ENCODE data around the gene UHRF2.

UHRF2 gene

GRCh38 chr9:6484210-6484609 is 71.2 kb downstream of the UHRF2 start:
- H2AFZ ChIP-seq (ENCODE audit: low read length), result no peak overlapping the region
- H3K79me2 ChIP-seq (ENCODE audit: low read length), result peaks cover 37% of the 10 kb centered on the region
- no peak overlapping the region for H3K4me2 ChIP-seq (ENCODE audit: low read depth, low read length)
- H3K4me1 ChIP-seq (ENCODE audit: low read length), result no peaks in the 10 kb centered on the region
- H3F3A ChIP-seq (ENCODE audit: insufficient read depth, low read length), result no peaks in the 10 kb centered on the region
- no peak overlapping the region for H3K27ac ChIP-seq (ENCODE audit: low read length)
- H3K9me2 ChIP-seq (replicated peaks; ENCODE audit: insufficient read depth, low read length), result no peaks in the 10 kb centered on the region
- no peak for DNase-seq
- TF ChIP-seq EZH2phosphoT487 (IDR thresholded peaks at IDR 0.05; ENCODE audit: low read length) (no peak), EZH2 (optimal IDR thresholded peaks at IDR 0.05; ENCODE audit: low read depth, low read length) (no peak), CTCF (IDR thresholded peaks at IDR 0.05; ENCODE audit: low read length) (no peak)
- H3K36me3 ChIP-seq (replicated peaks; ENCODE audit: insufficient read depth, low read length), result no peaks in the 10 kb centered on the region; the same call in 1 of the 2 replicates
- H3K27me3 ChIP-seq (replicated peaks; ENCODE audit: insufficient read depth, low read length), result no peaks in the 10 kb centered on the region
- H3K9ac ChIP-seq (ENCODE audit: low read length), result no peak overlapping the region
- H3K9me3 ChIP-seq (replicated peaks; ENCODE audit: insufficient read depth, low read length), result no peaks in the 10 kb centered on the region
- H3K4me3 ChIP-seq (ENCODE audit: low read length), result no peak overlapping the region
- no peaks in the 10 kb centered on the region for H4K20me1 ChIP-seq (ENCODE audit: insufficient read depth, low read length)

GRCh38 chr9:6488395-6488794 is 75.4 kb downstream of the UHRF2 start:
- Histone ChIP-seq H3K9me2 (replicated peaks; ENCODE audit: insufficient read depth, low read length) (no peaks in the 10 kb centered on the region), H2AFZ (ENCODE audit: low read length) (no peak overlapping the region), H3K79me2 (ENCODE audit: low read length) (peaks cover 48% of the 10 kb centered on the region), H3K27ac (ENCODE audit: low read length) (no peak overlapping the region), H3K36me3 (replicated peaks; ENCODE audit: insufficient read depth, low read length) (peaks cover under 1% of the 10 kb centered on the region; the same call in 1 of the 2 replicates), H3K4me2 (ENCODE audit: low read depth, low read length) (no peak overlapping the region), H4K20me1 (ENCODE audit: insufficient read depth, low read length) (no peaks in the 10 kb centered on the region), H3K4me3 (ENCODE audit: low read length) (no peak overlapping the region), H3K9ac (ENCODE audit: low read length) (no peak overlapping the region), H3K27me3 (replicated peaks; ENCODE audit: insufficient read depth, low read length) (no peaks in the 10 kb centered on the region), H3K9me3 (replicated peaks; ENCODE audit: insufficient read depth, low read length) (no peaks in the 10 kb centered on the region), H3F3A (ENCODE audit: insufficient read depth, low read length) (no peaks in the 10 kb centered on the region), H3K4me1 (ENCODE audit: low read length) (no peaks in the 10 kb centered on the region)
- DNase-seq, result no peak
- TF ChIP-seq EZH2phosphoT487 (IDR thresholded peaks at IDR 0.05; ENCODE audit: low read length), result no peak
- no peak for TF ChIP-seq EZH2 (optimal IDR thresholded peaks at IDR 0.05; ENCODE audit: low read depth, low read length)
- TF ChIP-seq CTCF (IDR thresholded peaks at IDR 0.05; ENCODE audit: low read length), result no peak

GRCh38 chr9:6489099-6489498 is 76.1 kb downstream of the UHRF2 start:
- Histone ChIP-seq H3K36me3 (replicated peaks; ENCODE audit: insufficient read depth, low read length) (peaks cover 7% of the 10 kb centered on the region; the same call in 1 of the 2 replicates), H3K9ac (ENCODE audit: low read length) (no peak overlapping the region), H3K27ac (ENCODE audit: low read length) (no peak overlapping the region), H2AFZ (ENCODE audit: low read length) (no peak overlapping the region), H3F3A (ENCODE audit: insufficient read depth, low read length) (no peaks in the 10 kb centered on the region), H3K4me2 (ENCODE audit: low read depth, low read length) (no peak overlapping the region), H3K9me3 (replicated peaks; ENCODE audit: insufficient read depth, low read length) (no peaks in the 10 kb centered on the region), H4K20me1 (ENCODE audit: insufficient read depth, low read length) (no peaks in the 10 kb centered on the region), H3K4me3 (ENCODE audit: low read length) (no peak overlapping the region), H3K4me1 (ENCODE audit: low read length) (no peaks in the 10 kb centered on the region), H3K27me3 (replicated peaks; ENCODE audit: insufficient read depth, low read length) (no peaks in the 10 kb centered on the region), H3K79me2 (ENCODE audit: low read length) (peaks cover 46% of the 10 kb centered on the region), H3K9me2 (replicated peaks; ENCODE audit: insufficient read depth, low read length) (no peaks in the 10 kb centered on the region)
- no peak for TF ChIP-seq EZH2 (optimal IDR thresholded peaks at IDR 0.05; ENCODE audit: low read depth, low read length)
- TF ChIP-seq EZH2phosphoT487 (IDR thresholded peaks at IDR 0.05; ENCODE audit: low read length), result no peak
- TF ChIP-seq CTCF (IDR thresholded peaks at IDR 0.05; ENCODE audit: low read length), result no peak
- DNase-seq, result no peak

Data from MM.1S (cell line).